PC-3 (cell line): ENCODE measurements around the gene POLR3E. TPM values are rescaled to one million over a fixed set of nuclear protein-coding genes. Genes with fewer than 3 reads are reported as not detected.
A peak's percentile ranks its signal among the peaks of the same experiment; 100 is the strongest.

Experiments
- ATAC-seq: fragments of 200-7000 bp; cut with Tn5 transposase; 2 replicates; pipeline ENCODE4 v1.9.1; 2020; ENCODE audit warnings: mild to moderate bottlenecking, moderate library complexity
- BruUV-seq: library from RNA; stranded (reverse); fragments of 400-500 nt; replicated peaks from 2 replicates; lab custom pipeline; 2021; lab: Mats Ljungman, UMichigan
- CTCF ChIA-PET: fragments of 300-600 bp; sonication (Branson Sonifier 250); formaldehyde crosslinking; loops from one replicate; lab custom pipeline; 2022; ENCODE audit warnings: antibody characterized with exemption; lab: Charles Lee
- POLR2A ChIA-PET: fragments of 300-600 bp; sonication (Branson Sonifier 250); formaldehyde crosslinking; loops from one replicate; lab custom pipeline; 2022; ENCODE audit warnings: antibody characterized with exemption; ENCODE audit not compliant: unreplicated experiment; lab: Charles Lee
- DNase-seq: peaks from one replicate; pipeline ENCODE4 v3.0.0-alpha.2; 2015
- H2AFZ ChIP-seq: fragments of 300-600 bp; sonication (generic); 2 replicates; pipeline ENCODE4 v1.6.0; 2016; ENCODE audit warnings: antibody characterized with exemption, low read length
- H3F3A ChIP-seq: fragments of 300-600 bp; sonication (generic); one replicate; pipeline ENCODE4 v1.6.0; 2017; ENCODE audit warnings: antibody characterized with exemption, low read length, control low read depth, mild to moderate bottlenecking; ENCODE audit not compliant: unreplicated experiment
- H3K27ac ChIP-seq: fragments of 300-600 bp; sonication (generic); 2 replicates; pipeline ENCODE4 v1.5.1; 2016; ENCODE audit warnings: mild to moderate bottlenecking, low read length
- H3K27me3 ChIP-seq: fragments of 300-600 bp; sonication (generic); 2 replicates; pipeline ENCODE4 v1.6.1; 2016; ENCODE audit warnings: low read length, mixed read lengths
- H3K36me3 ChIP-seq: fragments of 300-600 bp; sonication (generic); 2 replicates; pipeline ENCODE4 v1.6.1; 2016; ENCODE audit warnings: low read depth, mixed run types, low read length, mixed read lengths
- H3K4me1 ChIP-seq: fragments of 300-600 bp; sonication (generic); 2 replicates; pipeline ENCODE4 v1.5.1; 2016; ENCODE audit warnings: low read length; ENCODE audit not compliant: insufficient read depth
- H3K4me2 ChIP-seq: fragments of 300-600 bp; sonication (generic); 2 replicates; pipeline ENCODE4 v1.6.0; 2016; ENCODE audit warnings: low read length
- H3K4me3 ChIP-seq: fragments of 300-600 bp; sonication (generic); 2 replicates; pipeline ENCODE4 v1.5.1; 2016; ENCODE audit warnings: mild to moderate bottlenecking, low read length, mixed read lengths
- H3K79me2 ChIP-seq: fragments of 300-600 bp; sonication (generic); 2 replicates; pipeline ENCODE4 v1.6.1; 2017; ENCODE audit warnings: low read length, mixed read lengths
- H3K9ac ChIP-seq: fragments of 300-600 bp; sonication (generic); 2 replicates; pipeline ENCODE4 v1.6.0; 2016; ENCODE audit warnings: mild to moderate bottlenecking, low read length
- H3K9me2 ChIP-seq: fragments of 300-600 bp; sonication (generic); replicated peaks from 2 replicates; pipeline ENCODE4 v1.6.1; 2016; ENCODE audit warnings: mixed run types, low read length, mixed read lengths
- H3K9me3 ChIP-seq: fragments of 300-600 bp; sonication (generic); 2 replicates; pipeline ENCODE4 v1.6.1; 2016; ENCODE audit warnings: low read length, mixed read lengths
- H4K20me1 ChIP-seq: fragments of 300-600 bp; sonication (generic); 2 replicates; pipeline ENCODE4 v1.6.1; 2016; ENCODE audit warnings: low read length, mixed read lengths
- EZH2 ChIP-seq: fragments of 300-600 bp; sonication (generic); IDR thresholded peaks from one replicate; pipeline ENCODE4 v1.6.1; 2017; ENCODE audit warnings: antibody characterized with exemption, mild to moderate bottlenecking, low read length; ENCODE audit not compliant: unreplicated experiment
- EZH2phosphoT487 ChIP-seq: fragments of 300-600 bp; sonication (generic); IDR thresholded peaks from 2 replicates; pipeline ENCODE4 v1.6.1; 2018; ENCODE audit warnings: mild to moderate bottlenecking, antibody characterized with exemption, low read length, borderline replicate concordance
- intact Hi-C: fragments of 100-400 bp; cut with micrococcal nuclease; formaldehyde crosslinking; loops from 2 replicates; pipeline ENCODE4 v1.9.0; 2023
- total RNA-seq: library from RNA; depleted of rRNA; stranded (reverse); fragments of >200 nt; gene quantifications from 2 replicates; pipeline ENCODE4 v1.2.3, GENCODE V29; 2014
- TF ChIP-seq, protein P1 (sequence below): fragments of 300-600 bp; sonication (generic); conservative IDR thresholded peaks from 2 replicates; pipeline ENCODE4 v1.5.1; 2017; ENCODE audit warnings: antibody characterized with exemption, low read depth, mild to moderate bottlenecking, low read length

POLR3E gene
- total RNA-seq, 1 experiment from 2014 or later: 48.8 TPM

DNA sequence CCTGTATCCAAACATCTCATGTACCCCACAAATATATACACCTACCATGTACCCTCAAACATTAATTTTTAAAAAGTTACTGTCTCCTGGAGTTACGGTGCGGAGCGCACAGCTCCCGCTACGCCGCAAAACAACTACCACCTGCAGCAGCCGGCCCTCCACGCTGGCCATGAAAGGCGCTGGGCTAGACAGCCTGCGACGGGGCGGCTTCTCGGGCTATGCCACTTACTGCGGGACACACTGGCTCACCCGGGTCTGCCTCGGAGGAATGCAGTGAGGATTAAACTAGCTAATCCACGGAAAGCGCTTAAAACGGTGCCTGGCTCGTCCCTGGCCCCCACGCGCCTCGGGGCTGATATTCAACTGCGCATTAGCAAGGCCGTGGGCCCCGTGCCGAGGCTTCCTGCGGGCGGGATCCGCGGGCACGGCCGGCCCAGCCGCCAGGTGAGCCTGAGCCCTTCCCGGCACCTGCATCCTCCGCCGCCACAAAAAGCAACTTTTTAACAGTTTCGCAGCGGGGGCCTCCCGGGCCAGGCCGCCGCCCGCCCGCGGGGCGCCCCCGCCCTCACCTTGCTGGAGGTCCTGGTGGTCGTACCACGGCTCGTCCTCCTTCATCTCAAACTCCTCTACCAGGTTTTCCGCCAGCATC, 76.6 kb downstream of the POLR3E start:
- H3K9me2 ChIP-seq: no peaks in the 10 kb centered on the region
- H3K9ac ChIP-seq: peak overlapping the region; percentile 84
- H2AFZ ChIP-seq: peak overlapping the region; percentile 86
- DNase-seq (no peak), ATAC-seq (peak; percentile 11; the same call in 1 of the 2 replicates)
- CTCF ChIA-PET: no interaction called here
- H3K27ac ChIP-seq: no peak overlapping the region
- no TSS peak for BruUV-seq
- TF ChIP-seq EZH2phosphoT487 (no peak), EZH2 (no peak)
- TF ChIP-seq, protein P1, sequence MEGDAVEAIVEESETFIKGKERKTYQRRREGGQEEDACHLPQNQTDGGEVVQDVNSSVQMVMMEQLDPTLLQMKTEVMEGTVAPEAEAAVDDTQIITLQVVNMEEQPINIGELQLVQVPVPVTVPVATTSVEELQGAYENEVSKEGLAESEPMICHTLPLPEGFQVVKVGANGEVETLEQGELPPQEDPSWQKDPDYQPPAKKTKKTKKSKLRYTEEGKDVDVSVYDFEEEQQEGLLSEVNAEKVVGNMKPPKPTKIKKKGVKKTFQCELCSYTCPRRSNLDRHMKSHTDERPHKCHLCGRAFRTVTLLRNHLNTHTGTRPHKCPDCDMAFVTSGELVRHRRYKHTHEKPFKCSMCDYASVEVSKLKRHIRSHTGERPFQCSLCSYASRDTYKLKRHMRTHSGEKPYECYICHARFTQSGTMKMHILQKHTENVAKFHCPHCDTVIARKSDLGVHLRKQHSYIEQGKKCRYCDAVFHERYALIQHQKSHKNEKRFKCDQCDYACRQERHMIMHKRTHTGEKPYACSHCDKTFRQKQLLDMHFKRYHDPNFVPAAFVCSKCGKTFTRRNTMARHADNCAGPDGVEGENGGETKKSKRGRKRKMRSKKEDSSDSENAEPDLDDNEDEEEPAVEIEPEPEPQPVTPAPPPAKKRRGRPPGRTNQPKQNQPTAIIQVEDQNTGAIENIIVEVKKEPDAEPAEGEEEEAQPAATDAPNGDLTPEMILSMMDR: no peak
- H4K20me1 ChIP-seq: peaks cover 19% of the 10 kb centered on the region
- peaks cover 36% of the 10 kb centered on the region for H3K4me1 ChIP-seq
- H3K9me3 ChIP-seq: no peaks in the 10 kb centered on the region
- intact Hi-C loops: loop anchor here (1.0 to 10.0 kb wide), 2 partner anchors 14 to 49 kb away; no protein-coding TSS in a partner anchor
- POLR2A ChIA-PET: no interaction called here
- no peaks in the 10 kb centered on the region for H3K36me3 ChIP-seq
- peak overlapping the region; percentile 87 for H3K4me3 ChIP-seq
- H3K79me2 ChIP-seq: peaks cover 53% of the 10 kb centered on the region
- no peaks in the 10 kb centered on the region for H3K27me3 ChIP-seq
- peak overlapping the region; percentile 90 for H3K4me2 ChIP-seq
- H3F3A ChIP-seq: peaks cover 3% of the 10 kb centered on the region

GRCh38 chr16:22374311-22375116, 77.3 kb downstream of the POLR3E start, which contains the start of gene CDR2:
Gene CDR2 (minus strand): TSS chr16:22374619. CDS start chr16:22374309, 310 bp downstream.
- H3K79me2 ChIP-seq: peaks cover 46% of the 10 kb centered on the region
- peak within 1 kb of the TSS; percentile 87 for H3K4me3 ChIP-seq
- H2AFZ ChIP-seq: peak within 1 kb of the TSS; percentile 86
- intact Hi-C loops: loop anchor here (1.0 to 10.0 kb wide), 2 partner anchors 13 to 50 kb away; no protein-coding TSS in a partner anchor
- no peaks in the 10 kb centered on the region for H3K9me3 ChIP-seq
- DNase-seq: peak; percentile 95
- CTCF ChIA-PET: no interaction called here
- H3F3A ChIP-seq: peaks cover 3% of the 10 kb centered on the region
- H3K9me2 ChIP-seq: no peaks in the 10 kb centered on the region
- H3K36me3 ChIP-seq: no peaks in the 10 kb centered on the region
- no peak within 1 kb of the TSS for H3K27ac ChIP-seq
- POLR2A ChIA-PET: no interaction called here
- H3K4me2 ChIP-seq: peak within 1 kb of the TSS; percentile 90
- ATAC-seq: peak; percentile 83
- no TSS peak for BruUV-seq
- peak within 1 kb of the TSS; percentile 84 for H3K9ac ChIP-seq
- TF ChIP-seq, protein P1: no peak
- TF ChIP-seq EZH2 (no peak), EZH2phosphoT487 (no peak)
- H3K4me1 ChIP-seq: peaks cover 29% of the 10 kb centered on the region
- no peaks in the 10 kb centered on the region for H3K27me3 ChIP-seq
- H4K20me1 ChIP-seq: peaks cover 19% of the 10 kb centered on the region
